Adipocyte (in vitro differentiated cells): Measurements from ENCODE around the gene MOB3B.

Experiments used
- DNase-seq: peaks from one replicate; pipeline ENCODE4 v3.0.0-alpha.2; 2015; ENCODE audit warnings: low read depth
- H3K27me3 ChIP-seq: replicated peaks from 2 replicates; pipeline ENCODE4 v1.7.0; 2013; ENCODE audit warnings: mild to moderate bottlenecking, low read length, moderate library complexity; ENCODE audit not compliant: control insufficient read depth, insufficient read depth
- H3K36me3 ChIP-seq: 2 replicates; pipeline ENCODE4 v1.7.0; 2013; ENCODE audit warnings: low read length, mild to moderate bottlenecking, moderate library complexity; ENCODE audit not compliant: control insufficient read depth, insufficient read depth, severe bottlenecking
- H3K4me1 ChIP-seq: 2 replicates; pipeline ENCODE4 v1.7.0; 2013; ENCODE audit warnings: mild to moderate bottlenecking, low read length, moderate library complexity; ENCODE audit not compliant: control insufficient read depth, insufficient read depth
- H3K4me3 ChIP-seq: 2 replicates; pipeline ENCODE4 v1.7.0; 2013; ENCODE audit warnings: mild to moderate bottlenecking, low read length, moderate library complexity
- H3K9ac ChIP-seq: 2 replicates; pipeline ENCODE4 v1.7.0; 2013; ENCODE audit warnings: mild to moderate bottlenecking, low read length, moderate library complexity
- H3K9me3 ChIP-seq: 2 replicates; pipeline ENCODE4 v1.7.0; 2013; ENCODE audit warnings: mild to moderate bottlenecking, low read length, moderate library complexity; ENCODE audit not compliant: control insufficient read depth

The MOB3B gene

DNA sequence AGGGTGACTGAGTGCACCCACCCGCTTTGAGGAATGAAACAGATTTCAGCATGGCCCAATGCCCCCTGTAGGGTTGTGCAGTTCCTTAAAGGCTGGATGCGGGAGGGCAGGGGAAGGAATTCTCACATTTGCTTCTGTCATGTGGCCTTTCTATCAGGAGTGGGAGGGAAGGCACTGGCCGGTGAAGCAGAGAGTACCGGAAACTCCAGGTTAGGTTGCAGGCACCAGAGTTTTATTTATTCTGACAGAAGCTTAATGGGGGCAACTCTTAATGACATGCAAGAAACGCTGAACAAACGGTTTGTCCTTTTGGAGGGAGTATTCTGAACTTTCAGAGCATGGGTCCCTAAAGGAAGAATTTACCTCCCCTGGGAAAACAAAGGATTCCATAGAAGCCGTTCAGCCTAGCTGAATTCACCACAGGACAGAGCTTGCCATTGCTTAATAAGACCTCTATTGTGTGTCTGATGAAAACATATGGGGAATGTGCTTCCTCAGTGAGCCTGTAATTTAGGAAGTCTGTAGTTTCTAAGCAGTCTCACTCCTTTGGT, 188.6 kb downstream of the MOB3B start:
- Histone ChIP-seq H3K36me3 (no peaks in the 10 kb centered on the region), H3K4me1 (peaks cover 24% of the 10 kb centered on the region), H3K4me3 (no peak overlapping the region), H3K9me3 (no peaks in the 10 kb centered on the region), H3K9ac (no peak overlapping the region), H3K27me3 (no peaks in the 10 kb centered on the region)
- DNase-seq = no peak

GRCh38 chr9:27340285-27340674, 189.3 kb downstream of the MOB3B start:
- H3K9ac ChIP-seq = no peak overlapping the region
- H3K9me3 ChIP-seq = no peaks in the 10 kb centered on the region
- no peak for DNase-seq
- H3K27me3 ChIP-seq = no peaks in the 10 kb centered on the region
- H3K4me3 ChIP-seq = no peak overlapping the region
- no peaks in the 10 kb centered on the region for H3K36me3 ChIP-seq
- peaks cover 24% of the 10 kb centered on the region for H3K4me1 ChIP-seq

GRCh38 chr9:27339661-27340284, 189.8 kb downstream of the MOB3B start:
- Histone ChIP-seq H3K9ac (no peak overlapping the region), H3K4me3 (no peak overlapping the region), H3K36me3 (no peaks in the 10 kb centered on the region), H3K27me3 (no peaks in the 10 kb centered on the region), H3K4me1 (peaks cover 24% of the 10 kb centered on the region), H3K9me3 (no peaks in the 10 kb centered on the region)
- peak; percentile 21 for DNase-seq

GRCh38 chr9:27338527-27338903, 191.1 kb downstream of the MOB3B start:
- Histone ChIP-seq H3K4me1 (peaks cover 26% of the 10 kb centered on the region), H3K4me3 (no peak overlapping the region), H3K27me3 (no peaks in the 10 kb centered on the region), H3K9ac (no peak overlapping the region), H3K9me3 (no peaks in the 10 kb centered on the region), H3K36me3 (no peaks in the 10 kb centered on the region)
- DNase-seq = no peak

DNA sequence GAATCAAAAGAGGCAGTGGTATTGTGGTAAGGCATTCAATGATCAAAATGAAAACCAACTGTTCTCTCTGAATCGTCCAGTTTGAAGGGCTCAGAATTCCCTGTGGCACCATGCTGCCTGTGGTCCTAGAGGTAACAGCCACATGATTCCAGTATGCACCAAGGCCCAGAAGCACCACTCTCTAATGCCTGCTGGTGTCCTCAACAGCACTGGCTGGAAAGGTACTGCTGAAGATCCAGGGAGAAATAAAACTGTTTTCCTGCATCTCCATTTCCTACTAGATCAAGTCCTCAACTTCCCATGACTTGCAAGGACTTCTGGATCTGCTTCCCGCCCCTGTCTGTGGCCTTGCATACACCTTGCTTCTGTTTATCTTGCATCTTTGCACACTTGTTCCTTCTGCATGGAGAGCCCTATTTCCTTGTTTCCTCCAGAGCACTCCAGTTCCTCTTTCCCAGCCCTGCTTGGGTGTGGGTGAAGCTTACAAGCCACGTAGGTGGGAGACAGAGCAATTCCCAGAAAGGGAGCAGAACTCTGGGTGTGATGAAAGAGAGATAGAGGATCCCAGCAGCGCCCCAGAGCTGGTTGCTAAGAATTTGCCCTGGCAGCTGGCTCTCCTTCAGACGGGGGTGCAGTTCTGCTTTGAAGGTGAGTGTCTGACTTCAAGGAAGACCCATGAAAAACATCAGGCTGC, 191.6 kb downstream of the MOB3B start:
- no peaks in the 10 kb centered on the region for H3K9me3 ChIP-seq
- no peak overlapping the region for H3K4me3 ChIP-seq
- peaks cover 29% of the 10 kb centered on the region for H3K4me1 ChIP-seq
- H3K27me3 ChIP-seq = no peaks in the 10 kb centered on the region
- no peak for DNase-seq
- no peaks in the 10 kb centered on the region for H3K36me3 ChIP-seq
- no peak overlapping the region for H3K9ac ChIP-seq

DNA sequence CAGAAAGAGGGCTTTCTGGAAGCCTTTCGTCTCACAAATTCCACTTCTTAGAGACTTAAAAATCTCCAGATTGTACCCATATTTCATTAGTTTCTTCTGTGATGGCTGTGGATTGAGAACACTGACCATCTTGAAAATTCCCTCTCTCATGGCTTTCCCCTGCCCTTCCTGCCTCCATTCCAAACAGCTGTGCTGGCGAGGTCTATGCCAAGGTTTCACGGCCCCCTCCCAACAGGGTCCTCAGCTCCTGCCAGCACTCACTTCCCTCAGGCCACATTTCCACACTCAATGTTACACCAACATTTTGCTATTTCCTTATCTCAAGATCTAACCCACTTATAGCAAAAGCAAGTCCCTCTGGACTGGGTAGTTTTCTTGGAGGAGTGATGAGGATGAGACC, 192.4 kb downstream of the MOB3B start:
- Histone ChIP-seq H3K27me3 (no peaks in the 10 kb centered on the region), H3K9me3 (no peaks in the 10 kb centered on the region), H3K4me1 (peaks cover 29% of the 10 kb centered on the region), H3K4me3 (no peak overlapping the region), H3K36me3 (no peaks in the 10 kb centered on the region), H3K9ac (no peak overlapping the region)
- DNase-seq = no peak

- H3K36me3 ChIP-seq = no peaks in the 10 kb centered on the region
- no peaks in the 10 kb centered on the region for H3K9me3 ChIP-seq
- H3K9ac ChIP-seq = no peak overlapping the region
- H3K27me3 ChIP-seq = peaks cover 2% of the 10 kb centered on the region
- no peak overlapping the region for H3K4me3 ChIP-seq
- no peak for DNase-seq
- peaks cover 29% of the 10 kb centered on the region for H3K4me1 ChIP-seq
These were observed 192.8 kb downstream of the MOB3B start for GRCh38 chr9:27336829-27337228.

DNA sequence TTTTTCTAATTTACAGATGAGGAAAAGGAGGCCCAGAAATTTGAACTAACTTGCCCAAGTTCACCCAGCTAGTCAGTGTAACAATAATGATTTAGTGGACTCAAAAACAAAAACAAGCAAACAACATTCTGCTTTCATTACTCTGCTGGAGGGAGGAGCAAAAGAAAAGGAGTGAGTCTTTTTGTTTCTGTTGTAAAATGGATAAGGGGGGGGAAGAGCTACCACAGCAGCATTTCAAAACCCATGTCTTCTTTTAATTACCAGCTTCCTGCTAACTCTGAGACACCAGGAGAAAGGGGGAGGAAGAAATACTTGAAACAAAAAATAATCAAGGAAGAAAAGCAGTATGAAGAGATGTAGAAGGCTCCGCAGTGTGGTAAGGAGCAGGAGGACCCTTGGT, 193.5 kb downstream of the MOB3B start:
- H3K27me3 ChIP-seq = peaks cover 2% of the 10 kb centered on the region
- no peaks in the 10 kb centered on the region for H3K9me3 ChIP-seq
- H3K9ac ChIP-seq = no peak overlapping the region
- H3K36me3 ChIP-seq = no peaks in the 10 kb centered on the region
- H3K4me1 ChIP-seq = peaks cover 23% of the 10 kb centered on the region
- no peak overlapping the region for H3K4me3 ChIP-seq
- DNase-seq = no peak

- Histone ChIP-seq H3K27me3 (peaks cover 9% of the 10 kb centered on the region), H3K9ac (no peak overlapping the region), H3K4me3 (no peak overlapping the region), H3K9me3 (no peaks in the 10 kb centered on the region), H3K4me1 (peaks cover 12% of the 10 kb centered on the region), H3K36me3 (no peaks in the 10 kb centered on the region)
- no peak for DNase-seq
These were observed 194.5 kb downstream of the MOB3B start for GRCh38 chr9:27335075-27335474.

DNA sequence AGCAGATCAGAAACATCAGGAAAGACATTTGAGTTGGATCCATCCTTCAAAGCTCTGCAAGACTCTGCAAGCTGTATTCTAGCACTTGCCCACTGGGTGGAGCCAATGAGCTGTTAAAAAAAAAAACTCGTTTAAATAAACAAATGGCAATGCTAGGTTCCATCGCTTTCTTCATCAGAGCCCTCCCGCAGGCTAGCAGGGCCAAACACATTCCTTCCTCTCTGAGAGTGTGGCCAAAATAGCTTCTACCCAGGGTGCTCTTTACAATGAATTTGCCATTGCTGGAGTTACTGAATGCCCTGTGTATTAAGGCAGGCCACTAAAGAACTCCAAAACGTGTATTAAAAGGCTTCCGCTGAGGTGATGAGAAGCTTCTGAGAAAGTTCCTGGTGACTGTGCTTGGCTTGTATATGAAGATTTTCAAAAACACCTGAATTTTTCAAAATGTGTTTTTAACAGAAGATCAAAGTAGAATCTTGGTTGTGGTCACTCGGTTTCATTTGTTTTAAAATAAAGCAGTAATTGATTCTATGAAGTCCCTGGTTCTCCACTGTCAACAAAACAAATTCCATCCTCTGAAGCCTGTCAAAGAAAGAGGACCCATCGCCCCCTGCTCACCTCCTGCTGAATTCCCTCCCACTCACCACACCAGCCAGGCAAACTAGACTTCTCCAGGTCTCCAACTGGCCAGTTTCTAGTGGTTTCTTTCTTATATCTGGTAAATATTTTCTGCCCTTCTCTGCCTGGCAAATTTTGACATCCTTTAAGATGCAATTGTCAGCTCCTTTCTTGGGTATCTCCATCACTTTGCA, 196.2 kb downstream of the MOB3B start:
- Histone ChIP-seq H3K36me3 (no peaks in the 10 kb centered on the region), H3K27me3 (peaks cover 16% of the 10 kb centered on the region), H3K4me1 (peaks cover 5% of the 10 kb centered on the region), H3K9ac (no peak overlapping the region), H3K4me3 (no peak overlapping the region), H3K9me3 (no peaks in the 10 kb centered on the region)
- DNase-seq = peak; percentile 89

GRCh38 chr9:27331393-27331792, 198.2 kb downstream of the MOB3B start:
- no peak for DNase-seq
- Histone ChIP-seq H3K9ac (no peak overlapping the region), H3K4me1 (peaks cover 5% of the 10 kb centered on the region), H3K4me3 (no peak overlapping the region), H3K9me3 (no peaks in the 10 kb centered on the region), H3K36me3 (no peaks in the 10 kb centered on the region), H3K27me3 (peaks cover 16% of the 10 kb centered on the region)
